Measurements from ENCODE around the gene STAT3. TPM values are rescaled to one million over a fixed set of nuclear protein-coding genes. Genes with fewer than 3 reads are reported as not detected.
A peak's percentile ranks its signal among the peaks of the same experiment; 100 is the strongest.
"Not testable (repeated sequence)": the region's sequence is repeated elsewhere in the genome, so short reads cannot be mapped to it uniquely, and the experiment has no call there.

The STAT3 gene
- total RNA-seq, 2 experiments from 2014 or later, result 276 to 286 TPM

- Mint-ChIP-seq H3K9me3 (no peaks in the 10 kb centered on the region), H3K36me3 (ENCODE audit: low read depth) (no peaks in the 10 kb centered on the region), H3K4me3 (no peak overlapping the region), H3K4me1 (ENCODE audit: low read depth) (peaks cover 34% of the 10 kb centered on the region), H3K27me3 (no peaks in the 10 kb centered on the region), H3K27ac (no peak overlapping the region)
- no peak for DNase-seq
- ChIA-PET POLR2A (no interaction called here), CTCF (interaction anchor here (11.1 to 32.2 kb wide), 2 partner anchors 10 to 72 kb away, joined by 140 to 968 read pairs; no protein-coding TSS in a partner anchor)
- TF ChIP-seq CTCF (IDR thresholded peaks at IDR 0.05), result no peak
- no peak for ATAC-seq
- intact Hi-C loops (cut with micrococcal nuclease), result no loop called here
Measured at GRCh38 chr17:42394838-42395237, 6.6 kb upstream of the STAT3 start.

GRCh38 chr17:42392692-42393415 lies 4.6 kb upstream of the STAT3 start:
- no peaks in the 10 kb centered on the region for H3K9me3 Mint-ChIP-seq
- peaks cover 34% of the 10 kb centered on the region for H3K4me1 Mint-ChIP-seq (ENCODE audit: low read depth)
- no peak overlapping the region for H3K4me3 Mint-ChIP-seq
- ChIA-PET CTCF (interaction anchor here (1.7 to 32.2 kb wide), 3 partner anchors 12 to 70 kb away, joined by 4 to 968 read pairs (median 140); no protein-coding TSS in a partner anchor), POLR2A (interaction anchor here (0.8 kb wide), 1 partner anchor 81 kb away, joined by 3 read pairs; no protein-coding TSS in a partner anchor)
- TF ChIP-seq CTCF (IDR thresholded peaks at IDR 0.05), result no peak
- no peaks in the 10 kb centered on the region for H3K27me3 Mint-ChIP-seq
- peaks cover 3% of the 10 kb centered on the region for H3K36me3 Mint-ChIP-seq (ENCODE audit: low read depth)
- no peak for ATAC-seq
- H3K27ac Mint-ChIP-seq, result peak overlapping the region; percentile 78
- no peak for DNase-seq
- intact Hi-C loops (cut with micrococcal nuclease), result no loop called here

GRCh38 chr17:42391439-42391838 lies 3.2 kb upstream of the STAT3 start:
- H3K27ac Mint-ChIP-seq; DNase-seq; H3K27me3 Mint-ChIP-seq; H3K4me3 Mint-ChIP-seq; ATAC-seq; intact Hi-C loops (cut with micrococcal nuclease); H3K9me3 Mint-ChIP-seq: not testable (repeated sequence)
- H3K4me1 Mint-ChIP-seq (ENCODE audit: low read depth), result peaks cover 41% of the 10 kb centered on the region
- H3K36me3 Mint-ChIP-seq (ENCODE audit: low read depth), result peaks cover 14% of the 10 kb centered on the region
- ChIA-PET CTCF (interaction anchor here (11.1 to 32.2 kb wide), 2 partner anchors 13 to 69 kb away, joined by 140 to 968 read pairs; no protein-coding TSS in a partner anchor), POLR2A (interaction anchor here (0.9 to 1.5 kb wide), 5 partner anchors 8 to 81 kb away, joined by 3 to 5 read pairs (median 3); no protein-coding TSS in a partner anchor)

- ATAC-seq (no peak), DNase-seq (no peak)
- Mint-ChIP-seq H3K27ac (peak overlapping the region; percentile 100), H3K9me3 (peaks cover 2% of the 10 kb centered on the region), H3K36me3 (ENCODE audit: low read depth) (peaks cover 28% of the 10 kb centered on the region), H3K27me3 (no peaks in the 10 kb centered on the region), H3K4me1 (ENCODE audit: low read depth) (peaks cover 54% of the 10 kb centered on the region), H3K4me3 (peak overlapping the region; percentile 97)
- ChIA-PET CTCF (interaction anchor here (1.0 to 32.2 kb wide), 7 partner anchors 15 to 196 kb away, joined by 3 to 968 read pairs (median 4); partner anchors contain the start of gene GHDC), POLR2A (interaction anchor here (0.8 to 3.8 kb wide), 6 partner anchors 8 to 101 kb away, joined by 3 to 37 read pairs (median 12); partner anchors contain the start of gene STAT5A)
- no peak for TF ChIP-seq CTCF (IDR thresholded peaks at IDR 0.05)
- intact Hi-C loops (cut with micrococcal nuclease), result loop anchor here (5.0 kb wide), 2 partner anchors 48 to 68 kb away; no protein-coding TSS in a partner anchor
Measured at GRCh38 chr17:42389899-42390298, 1.7 kb upstream of the STAT3 start.

GRCh38 chr17:42389135-42389417 lies 834 bp upstream of the STAT3 start:
- ChIA-PET POLR2A (interaction anchor here (0.7 to 3.8 kb wide), 23 partner anchors 10 to 205 kb away, joined by 3 to 37 read pairs (median 4); partner anchors contain the start of genes PSMC3IP and STAT5A), CTCF (interaction anchor here (0.9 to 32.2 kb wide), 12 partner anchors 10 to 167 kb away, joined by 3 to 968 read pairs (median 6); no protein-coding TSS in a partner anchor)
- H3K27ac Mint-ChIP-seq, result peak overlapping the region; percentile 100
- peaks cover 57% of the 10 kb centered on the region for H3K4me1 Mint-ChIP-seq (ENCODE audit: low read depth)
- no peaks in the 10 kb centered on the region for H3K27me3 Mint-ChIP-seq
- ATAC-seq (peak; percentile 65), DNase-seq (peak; percentile 94)
- peak overlapping the region; percentile 97 for H3K4me3 Mint-ChIP-seq
- TF ChIP-seq CTCF (IDR thresholded peaks at IDR 0.05), result no peak
- peaks cover 2% of the 10 kb centered on the region for H3K9me3 Mint-ChIP-seq
- intact Hi-C loops (cut with micrococcal nuclease), result loop anchor here (5.0 kb wide), 2 partner anchors 47 to 67 kb away; no protein-coding TSS in a partner anchor
- H3K36me3 Mint-ChIP-seq (ENCODE audit: low read depth), result peaks cover 34% of the 10 kb centered on the region

All from activated CD8-positive, alpha-beta T cell treated with anti-CD3 and anti-CD28 coated beads for 36 hours (primary cell).